GM18498 (cell line): Measurements from ENCODE around the gene SLC44A1.

Experiments
- ATAC-seq: cut with Tn5 transposase; IDR thresholded peaks from one replicate; pipeline ENCODE4 v1.9.1; 2021; ENCODE audit warnings: mild to moderate bottlenecking, moderate library complexity; ENCODE audit not compliant: unreplicated experiment

Gene SLC44A1

DNA sequence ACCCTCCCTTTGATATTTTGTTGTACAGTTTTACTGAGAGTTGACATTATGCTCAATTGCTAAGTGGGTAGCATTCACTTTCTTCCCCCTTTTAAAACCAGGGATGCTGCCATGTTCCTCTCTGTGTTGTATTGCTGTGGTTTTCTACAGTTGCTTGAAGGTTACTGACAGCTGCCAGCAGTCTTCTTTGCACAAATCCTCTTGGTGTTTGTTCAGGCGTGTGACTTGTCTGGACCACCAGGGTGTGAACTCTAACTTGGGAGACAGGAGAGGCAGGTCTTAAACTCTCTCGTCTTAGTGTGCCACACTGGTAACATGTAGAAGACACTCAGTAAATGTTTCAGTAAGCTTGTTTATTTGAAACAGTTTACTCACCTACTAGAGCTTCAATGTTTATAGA is 25.1 kb downstream of the SLC44A1 start:
- ATAC-seq, result no peak

GRCh38 chr9:105270711-105271110 is 26.3 kb downstream of the SLC44A1 start:
- no peak for ATAC-seq

DNA sequence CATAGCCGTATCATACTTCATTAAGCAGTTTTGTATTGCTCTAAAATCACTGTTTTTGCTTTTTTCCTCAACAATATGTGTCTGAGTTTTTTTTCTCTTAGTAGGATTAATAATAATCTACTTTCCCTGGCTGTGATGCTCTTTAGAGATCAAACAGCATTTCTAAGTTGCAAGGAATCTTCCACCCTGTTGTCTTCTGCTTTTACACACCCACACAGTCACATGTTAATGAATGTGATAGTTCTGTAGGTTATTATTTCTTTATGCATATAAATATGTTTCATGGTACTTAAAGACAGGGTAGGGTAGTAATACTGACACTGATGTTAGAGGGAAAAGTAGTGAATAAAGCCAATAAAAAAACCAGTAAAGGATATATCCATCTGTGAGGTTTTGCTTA is 29.3 kb downstream of the SLC44A1 start:
- ATAC-seq, result no peak

DNA sequence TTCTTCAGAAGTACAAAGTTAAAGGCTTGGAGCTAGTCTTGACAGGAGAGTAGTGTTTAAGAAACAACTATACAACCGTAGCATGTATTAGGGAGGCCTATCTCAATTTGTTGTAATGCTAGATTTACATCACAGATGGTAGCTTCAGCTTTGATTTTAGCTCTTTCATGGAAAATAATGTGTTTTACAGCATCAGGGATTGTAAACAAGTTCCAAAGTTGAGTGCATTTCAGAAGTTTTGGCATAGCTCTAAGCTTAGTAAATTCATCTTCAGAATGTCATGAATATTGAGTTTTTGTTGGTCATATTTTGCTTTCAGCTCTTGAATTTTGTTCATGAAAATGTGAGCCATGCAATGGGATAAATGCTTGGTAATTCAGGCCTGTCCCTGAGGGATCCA is 30.7 kb downstream of the SLC44A1 start:
- no peak for ATAC-seq

DNA sequence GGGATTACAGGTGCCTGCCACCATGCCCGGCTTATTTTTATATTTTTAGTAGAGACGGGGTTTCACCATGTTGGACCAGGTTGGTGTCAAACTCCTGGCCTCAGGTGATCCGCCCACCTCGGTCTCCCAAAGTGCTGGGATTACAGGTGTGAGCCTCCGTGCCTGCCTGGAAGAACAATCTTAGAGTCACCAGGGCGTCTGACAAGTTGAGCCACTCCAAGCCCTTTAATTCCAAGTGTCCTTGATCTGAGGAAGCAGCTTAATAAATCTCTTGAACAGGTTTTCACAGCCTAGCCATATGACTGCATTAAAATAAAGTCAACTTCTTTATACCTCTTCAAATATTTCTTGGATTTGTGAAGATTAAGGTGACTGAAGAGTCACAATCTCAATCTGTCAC is 31.5 kb downstream of the SLC44A1 start:
- ATAC-seq, result no peak

- no peak for ATAC-seq
These were observed 34.3 kb downstream of the SLC44A1 start for GRCh38 chr9:105278751-105279150.

DNA sequence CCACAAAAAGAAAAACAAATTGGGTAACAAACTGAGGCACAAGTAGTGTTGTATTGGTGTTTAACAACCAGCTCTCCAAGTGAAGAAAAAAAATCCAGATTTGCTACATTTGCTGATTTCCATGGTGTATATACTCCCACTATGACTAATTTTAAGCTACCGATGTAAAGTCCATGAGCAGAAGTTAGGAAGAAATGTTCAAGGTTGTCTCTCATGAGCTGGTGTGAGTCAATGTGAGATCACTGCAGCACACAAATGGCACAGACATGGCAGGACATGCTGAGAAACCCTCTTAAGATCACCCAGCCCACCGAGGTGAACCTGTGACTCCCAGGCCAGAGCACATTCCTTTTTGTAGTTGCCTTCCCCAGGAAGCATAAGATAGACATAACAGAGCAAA is 36.2 kb downstream of the SLC44A1 start:
- ATAC-seq, result no peak

DNA sequence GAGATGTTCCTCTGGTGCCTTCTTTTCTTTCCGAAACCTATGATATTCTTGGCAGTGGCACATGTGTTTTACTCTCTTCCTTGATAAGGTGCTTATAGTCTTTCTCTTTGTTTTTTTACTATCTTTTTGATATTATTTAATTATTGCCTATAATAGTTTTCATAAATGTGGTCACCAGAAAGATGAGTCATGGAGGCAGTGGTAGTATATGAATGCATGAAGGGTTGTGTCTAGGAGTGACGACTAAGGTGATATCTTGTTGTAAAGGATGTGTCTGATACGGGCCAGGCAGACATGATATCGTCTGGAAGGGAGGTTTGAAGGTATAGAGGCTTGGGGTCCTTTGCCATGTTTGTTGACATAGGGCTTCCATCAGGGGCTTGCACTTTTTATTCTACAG is 36.8 kb downstream of the SLC44A1 start:
- no peak for ATAC-seq

- ATAC-seq, result no peak
These were observed 37.5 kb downstream of the SLC44A1 start for GRCh38 chr9:105281926-105282325.

DNA sequence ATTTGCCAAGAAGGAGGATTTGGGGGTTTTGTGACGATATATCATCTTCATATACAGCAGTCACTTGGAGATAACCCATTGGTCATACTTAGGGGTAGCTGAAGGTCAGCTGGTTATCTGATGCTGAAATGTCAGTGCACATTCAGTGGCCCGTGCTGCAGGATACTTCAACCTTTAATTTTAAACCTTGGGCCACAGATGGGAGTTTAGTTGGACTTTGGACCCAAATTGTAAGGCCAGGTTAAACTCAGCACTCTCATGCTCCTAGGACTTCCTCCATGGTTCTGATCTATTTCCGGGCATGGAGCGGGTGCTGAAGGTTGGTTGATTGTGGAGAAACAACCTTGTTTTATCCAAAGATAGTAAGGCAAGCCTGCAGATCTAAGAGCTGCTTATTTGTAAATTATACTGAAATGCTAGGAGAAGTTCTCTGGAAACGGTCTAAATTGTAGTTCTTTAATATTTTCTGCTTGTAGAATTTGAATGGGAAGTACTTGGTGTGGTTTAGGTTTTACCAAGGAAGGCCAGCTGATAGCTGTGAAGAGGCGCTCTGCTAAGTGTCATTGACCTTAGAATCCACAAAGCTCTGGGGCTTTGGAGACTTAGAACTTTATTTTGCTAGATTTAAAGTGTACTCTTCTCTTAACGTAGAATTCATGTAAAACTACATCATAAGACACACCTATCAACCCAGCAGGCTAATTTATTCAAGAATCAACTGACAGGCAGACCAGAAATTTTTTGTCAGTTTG is 38.6 kb downstream of the SLC44A1 start:
- ATAC-seq, result no peak

- no peak for ATAC-seq
These were observed 39.3 kb downstream of the SLC44A1 start for GRCh38 chr9:105283795-105284194.

DNA sequence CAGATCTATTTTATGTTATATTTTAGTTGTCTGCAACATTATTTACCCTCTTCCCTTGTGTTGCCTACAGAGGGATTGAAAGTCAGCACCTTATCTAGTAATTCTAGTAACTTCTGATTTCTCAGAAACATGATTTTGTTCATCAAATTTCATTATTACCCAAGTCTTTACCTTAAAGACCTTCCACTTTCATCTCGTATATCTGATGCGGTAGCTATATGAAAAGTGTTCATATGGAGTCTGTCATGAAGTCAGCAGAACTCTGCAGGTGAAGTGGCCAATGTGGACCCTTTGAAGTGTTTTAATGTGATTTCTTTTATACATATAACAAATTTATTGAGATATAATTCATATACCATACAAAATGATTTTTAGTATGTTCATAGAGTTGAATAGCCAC is 40.0 kb downstream of the SLC44A1 start:
- no peak for ATAC-seq

GRCh38 chr9:105286098-105286497 is 41.6 kb downstream of the SLC44A1 start:
- no peak for ATAC-seq

GRCh38 chr9:105289305-105289704 is 44.9 kb downstream of the SLC44A1 start:
- ATAC-seq, result no peak

- no peak for ATAC-seq
These were observed 46.0 kb downstream of the SLC44A1 start for GRCh38 chr9:105290418-105290817.

GRCh38 chr9:105290954-105291353 is 46.5 kb downstream of the SLC44A1 start:
- ATAC-seq, result no peak

DNA sequence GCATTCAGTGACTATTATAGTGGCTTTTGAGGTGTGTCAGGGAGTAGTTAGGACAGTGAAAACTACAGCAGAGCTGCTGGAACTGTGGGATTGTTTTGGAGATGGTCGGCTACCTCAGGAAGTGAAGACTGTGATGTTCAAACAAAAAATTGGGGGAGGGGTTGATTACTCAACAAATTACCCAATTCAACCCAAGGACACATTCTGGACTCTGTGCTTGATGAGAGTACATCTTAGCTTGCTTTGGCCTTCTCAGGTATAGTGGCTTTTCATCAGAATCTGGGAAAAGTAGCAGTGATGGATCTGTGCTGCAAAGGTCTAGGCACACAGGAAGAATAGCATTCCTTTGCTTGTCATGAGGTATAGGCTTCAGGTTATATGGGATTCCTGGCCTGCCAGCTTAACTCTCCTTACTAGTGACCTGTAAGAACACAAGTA is 47.0 kb downstream of the SLC44A1 start:
- ATAC-seq, result no peak

GRCh38 chr9:105291938-105292337 is 47.5 kb downstream of the SLC44A1 start:
- ATAC-seq, result no peak

GRCh38 chr9:105293408-105293807 is 49.0 kb downstream of the SLC44A1 start:
- ATAC-seq, result no peak

DNA sequence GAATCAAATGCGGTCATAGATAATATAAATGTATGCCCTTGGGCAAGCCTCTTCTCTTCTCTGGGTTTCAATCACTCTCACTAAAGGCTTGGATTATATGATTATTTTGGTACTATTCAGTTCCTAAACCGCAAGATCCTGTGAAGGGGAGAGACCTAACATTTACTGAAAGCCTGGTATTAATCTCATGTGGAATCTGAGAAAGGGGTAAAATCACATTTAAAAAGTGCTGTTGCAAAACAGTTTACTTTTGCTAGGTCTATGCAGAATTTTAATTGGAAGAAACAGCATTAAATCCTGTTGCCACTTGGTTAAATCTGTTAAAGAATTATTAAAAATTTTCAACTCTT is 50.7 kb downstream of the SLC44A1 start:
- ATAC-seq, result no peak

DNA sequence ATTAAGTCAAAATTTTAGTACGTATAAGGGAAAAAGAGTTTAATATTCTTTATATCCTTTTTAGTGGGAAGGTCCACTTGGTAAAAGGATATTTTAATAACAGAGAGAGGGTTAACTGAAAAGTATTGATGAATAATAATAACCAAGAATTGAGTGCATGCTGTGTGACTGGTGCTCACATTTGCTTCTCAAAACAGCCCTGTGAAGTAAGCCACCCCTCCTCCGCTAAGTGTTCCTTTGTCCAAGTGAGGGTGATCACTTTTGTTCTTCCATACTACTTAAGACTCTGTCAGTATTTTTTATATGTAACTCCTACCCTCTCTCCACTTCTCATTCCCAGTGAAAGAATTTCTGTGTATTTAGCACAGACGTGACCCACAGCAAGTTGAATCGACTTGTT is 51.5 kb downstream of the SLC44A1 start:
- ATAC-seq, result no peak

GRCh38 chr9:105296445-105296844 is 52.0 kb downstream of the SLC44A1 start:
- ATAC-seq, result no peak

GRCh38 chr9:105296877-105297287 is 52.4 kb downstream of the SLC44A1 start:
- no peak for ATAC-seq
